ENCODE data around the gene CHCHD6.

Gene CHCHD6

GRCh38 chr3:126994661-126995245 lies 290.7 kb downstream of the CHCHD6 start:
- DNase-seq (ENCODE audit: low spot score), result no peak

- no peak for DNase-seq (ENCODE audit: low spot score)
These were observed 291.3 kb downstream of the CHCHD6 start for GRCh38 chr3:126995254-126995780.

- no peak for DNase-seq (ENCODE audit: low spot score)
These were observed 292.0 kb downstream of the CHCHD6 start for GRCh38 chr3:126995926-126996512.

- no peak for DNase-seq (ENCODE audit: low spot score)
These were observed 292.9 kb downstream of the CHCHD6 start for GRCh38 chr3:126996905-126997304.

GRCh38 chr3:126997455-126998038 lies 293.5 kb downstream of the CHCHD6 start:
- DNase-seq (ENCODE audit: low spot score), result no peak

GRCh38 chr3:126998320-126998719 lies 294.3 kb downstream of the CHCHD6 start:
- no peak for DNase-seq (ENCODE audit: low spot score)

GRCh38 chr3:126998728-126999127 lies 294.7 kb downstream of the CHCHD6 start:
- no peak for DNase-seq (ENCODE audit: low spot score)

- DNase-seq (ENCODE audit: low spot score), result no peak
These were observed 295.3 kb downstream of the CHCHD6 start for GRCh38 chr3:126999383-126999782.

- no peak for DNase-seq (ENCODE audit: low spot score)
These were observed 296.1 kb downstream of the CHCHD6 start for GRCh38 chr3:127000119-127000518.

GRCh38 chr3:127000761-127001160 lies 296.7 kb downstream of the CHCHD6 start:
- DNase-seq (ENCODE audit: low spot score), result no peak

GRCh38 chr3:127001486-127002194 lies 297.6 kb downstream of the CHCHD6 start:
- no peak for DNase-seq (ENCODE audit: low spot score)

GRCh38 chr3:127002195-127003174 lies 298.4 kb downstream of the CHCHD6 start:
- no peak for DNase-seq (ENCODE audit: low spot score)

GRCh38 chr3:127003175-127003555 lies 299.1 kb downstream of the CHCHD6 start:
- DNase-seq (ENCODE audit: low spot score), result no peak

GRCh38 chr3:127003601-127004280 lies 299.7 kb downstream of the CHCHD6 start:
- DNase-seq (ENCODE audit: low spot score), result no peak

- no peak for DNase-seq (ENCODE audit: low spot score)
These were observed 300.8 kb downstream of the CHCHD6 start for GRCh38 chr3:127004641-127005397.

GRCh38 chr3:127005864-127006500 lies 301.9 kb downstream of the CHCHD6 start:
- no peak for DNase-seq (ENCODE audit: low spot score)

GRCh38 chr3:127006781-127007436 lies 302.9 kb downstream of the CHCHD6 start:
- DNase-seq (ENCODE audit: low spot score), result no peak

- DNase-seq (ENCODE audit: low spot score), result no peak
These were observed 304.2 kb downstream of the CHCHD6 start for GRCh38 chr3:127008236-127008635.

GRCh38 chr3:127009531-127009930 lies 305.5 kb downstream of the CHCHD6 start:
- no peak for DNase-seq (ENCODE audit: low spot score)
